ENCODE data around the gene SMIM13. TPM values are rescaled to one million over a fixed set of nuclear protein-coding genes. Genes with fewer than 3 reads are reported as not detected.

SMIM13 gene
- total RNA-seq, 1 experiment from 2014 or later = 15.7 TPM

- CTCF ChIA-PET = no interaction called here
- intact Hi-C loops (cut with micrococcal nuclease) = no loop called here
- ATAC-seq (no peak), DNase-seq (ENCODE audit: low read depth, low spot score) (no peak)
- no peak overlapping the region for H3K9ac ChIP-seq (ENCODE audit: low read length)
- 0 out of 4 replicates have a peak, but pooled peaks cover 0 to 6% of the 10 kb centered on the region in 2 experiments for H3K36me3 ChIP-seq (ENCODE audit: control insufficient read depth in 1 of 2, insufficient read depth in 2 of 2, low read length in 2 of 2)
- H3K79me2 ChIP-seq (ENCODE audit: insufficient read depth, low read length) = peaks cover 86% of the 10 kb centered on the region
- POLR2A ChIA-PET = no interaction called here
- no peak overlapping the region for H3K27ac ChIP-seq (ENCODE audit: low read depth, low read length)
- H3K4me1 ChIP-seq (ENCODE audit: control insufficient read depth in 1 of 2, insufficient read depth in 2 of 2, low read length in 2 of 2) = peaks cover 9 to 20% of the 10 kb centered on the region in 2 experiments
- no peak overlapping the region for H2AFZ ChIP-seq (ENCODE audit: low read depth, low read length, poor library complexity, severe bottlenecking)
- no TSS peak for BruUV-seq (replicated peaks)
- no peaks in the 10 kb centered on the region for H3K9me3 ChIP-seq (ENCODE audit: control insufficient read depth in 1 of 2, insufficient read depth in 1 of 2, low read depth in 1 of 2, low read length in 2 of 2)
- H4K20me1 ChIP-seq (ENCODE audit: insufficient read depth) = peaks cover 15% of the 10 kb centered on the region; the same call in 1 of the 2 replicates
- no peaks in the 10 kb centered on the region for H3K27me3 ChIP-seq (ENCODE audit: insufficient read depth, low read length)
- H3K4me2 ChIP-seq (ENCODE audit: low read length) = no peak overlapping the region
- RAD21 ChIA-PET (ENCODE audit: low non-redundant PET in 1 of 2, low total read pairs in 2 of 2, uncharacterized antibody in 2 of 2, unreplicated experiment in 2 of 2) = no interaction called here
- H3K4me3 ChIP-seq (replicated peaks in 1 of 2; ENCODE audit: low read depth in 1 of 2, low read length in 2 of 2) = no peak overlapping the region
- no peaks in the 10 kb centered on the region for H3K9me2 ChIP-seq (ENCODE audit: insufficient read depth)
- TF ChIP-seq CTCF (IDR thresholded peaks at IDR 0.05 in 2 of 3, conservative IDR thresholded peaks at IDR 0.05 in 1 of 3; ENCODE audit: borderline replicate concordance in 1 of 3, insufficient read depth in 1 of 3, low read depth in 2 of 3, low read length in 2 of 3) = no peak
- no peak for TF ChIP-seq MAX (IDR thresholded peaks at IDR 0.05)
These were observed 4.4 kb downstream of the SMIM13 start for GRCh38 chr6:11098004-11098403.

GRCh38 chr6:11101417-11101816 is 7.8 kb downstream of the SMIM13 start:
- Histone ChIP-seq H3K9ac (ENCODE audit: low read length) (no peak overlapping the region), H3K36me3 (ENCODE audit: control insufficient read depth in 1 of 2, insufficient read depth in 2 of 2, low read length in 2 of 2) (0 out of 4 replicates have a peak, but pooled peaks cover 0 to 6% of the 10 kb centered on the region in 2 experiments), H3K4me1 (ENCODE audit: control insufficient read depth in 1 of 2, insufficient read depth in 2 of 2, low read length in 2 of 2) (peaks cover under 1% of the 10 kb centered on the region in 2 experiments; a peak in 2 of 4 replicates), H2AFZ (ENCODE audit: low read depth, low read length, poor library complexity, severe bottlenecking) (no peak overlapping the region), H3K4me3 (replicated peaks in 1 of 2; ENCODE audit: low read depth in 1 of 2, low read length in 2 of 2) (no peak overlapping the region), H3K27me3 (ENCODE audit: insufficient read depth, low read length) (no peaks in the 10 kb centered on the region), H3K9me2 (ENCODE audit: insufficient read depth) (no peaks in the 10 kb centered on the region), H3K4me2 (ENCODE audit: low read length) (no peak overlapping the region), H3K9me3 (ENCODE audit: control insufficient read depth in 1 of 2, insufficient read depth in 1 of 2, low read depth in 1 of 2, low read length in 2 of 2) (no peaks in the 10 kb centered on the region), H3K27ac (ENCODE audit: low read depth, low read length) (no peak overlapping the region), H4K20me1 (ENCODE audit: insufficient read depth) (peaks cover 10% of the 10 kb centered on the region; the same call in 1 of the 2 replicates), H3K79me2 (ENCODE audit: insufficient read depth, low read length) (peaks cover 98% of the 10 kb centered on the region)
- no TSS peak for BruUV-seq (replicated peaks)
- DNase-seq (ENCODE audit: low read depth, low spot score) (no peak), ATAC-seq (no peak)
- intact Hi-C loops (cut with micrococcal nuclease) = no loop called here
- ChIA-PET CTCF (no interaction called here), RAD21 (ENCODE audit: low non-redundant PET in 1 of 2, low total read pairs in 2 of 2, uncharacterized antibody in 2 of 2, unreplicated experiment in 2 of 2) (no interaction called here), POLR2A (no interaction called here)
- no peak for TF ChIP-seq CBX3 (IDR thresholded peaks at IDR 0.05; ENCODE audit: low read depth)
- TF ChIP-seq CEBPB (IDR thresholded peaks at IDR 0.05; ENCODE audit: low read depth) = no peak
- TF ChIP-seq JUND (IDR thresholded peaks at IDR 0.05) = no peak

All from HCT116 (cell line).